Measurements from ENCODE around the gene UBE2Q2.

UBE2Q2 gene

DNA sequence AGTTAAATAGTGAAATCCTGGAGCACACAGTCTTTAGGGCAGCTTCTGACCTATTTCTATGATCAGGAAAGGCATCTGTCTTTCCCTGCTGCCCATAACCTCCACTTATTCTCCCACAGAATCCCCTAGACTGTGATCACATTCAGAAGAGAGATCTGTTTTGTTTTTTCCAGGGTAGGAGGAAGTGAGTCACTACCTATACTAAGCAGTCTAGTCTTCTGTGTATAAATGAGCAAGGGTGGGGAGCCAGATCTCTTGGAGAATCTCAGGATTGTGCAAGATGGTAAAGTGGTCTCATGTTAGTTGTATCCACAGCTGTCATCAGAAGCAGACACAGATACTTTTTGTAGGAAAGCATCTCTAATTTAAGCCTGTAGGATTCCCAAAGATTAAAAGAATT lies 48.6 kb downstream of the UBE2Q2 start:
- no peak overlapping the region for H3K27ac ChIP-seq (ENCODE audit: low read depth, low read length, poor library complexity, severe bottlenecking)
- no peaks in the 10 kb centered on the region for H3K9me2 ChIP-seq (ENCODE audit: low read depth, low read length)
- TF ChIP-seq CTCF (IDR thresholded peaks at IDR 0.05; ENCODE audit: low read length) (no peak), EZH2 (IDR thresholded peaks at IDR 0.05; ENCODE audit: borderline replicate concordance, low read length) (no peak)
- H3K9me3 ChIP-seq (ENCODE audit: low read length): no peaks in the 10 kb centered on the region
- no peaks in the 10 kb centered on the region for H3F3A ChIP-seq (ENCODE audit: insufficient read depth, low read length)
- H3K9ac ChIP-seq (ENCODE audit: low read length): no peak overlapping the region
- H4K20me1 ChIP-seq (ENCODE audit: insufficient read depth, low read length): no peaks in the 10 kb centered on the region
- no peak overlapping the region for H3K4me2 ChIP-seq (ENCODE audit: low read length)
- H3K79me2 ChIP-seq (ENCODE audit: insufficient read depth, low read length): no peaks in the 10 kb centered on the region
- no peaks in the 10 kb centered on the region for H3K4me1 ChIP-seq (ENCODE audit: insufficient read depth, low read length, severe bottlenecking)
- H3K36me3 ChIP-seq (ENCODE audit: insufficient read depth, low read length): peaks cover 13% of the 10 kb centered on the region; the same call in 1 of the 2 replicates
- H2AFZ ChIP-seq (ENCODE audit: low read length): no peak overlapping the region
- no peaks in the 10 kb centered on the region for H3K27me3 ChIP-seq (ENCODE audit: insufficient read depth, low read length)
- H3K4me3 ChIP-seq (ENCODE audit: low read depth, low read length, poor library complexity, severe bottlenecking): no peak overlapping the region

GRCh38 chr15:75895731-75896130 lies 52.5 kb downstream of the UBE2Q2 start:
- Histone ChIP-seq H3K9me2 (ENCODE audit: low read depth, low read length) (no peaks in the 10 kb centered on the region), H3K9ac (ENCODE audit: low read length) (no peak overlapping the region), H3K36me3 (ENCODE audit: insufficient read depth, low read length) (no peaks in the 10 kb centered on the region; the same call in 1 of the 2 replicates)

GRCh38 chr15:75900577-75900976 lies 57.3 kb downstream of the UBE2Q2 start:
- H3K4me3 ChIP-seq (ENCODE audit: low read depth, low read length, poor library complexity, severe bottlenecking): no peak overlapping the region
- H3K36me3 ChIP-seq (ENCODE audit: insufficient read depth, low read length): peaks cover 7% of the 10 kb centered on the region
- TF ChIP-seq CTCF (IDR thresholded peaks at IDR 0.05; ENCODE audit: low read length): no peak
- TF ChIP-seq EZH2 (IDR thresholded peaks at IDR 0.05; ENCODE audit: borderline replicate concordance, low read length): no peak
- H3K9me2 ChIP-seq (ENCODE audit: low read depth, low read length): no peaks in the 10 kb centered on the region
- no peaks in the 10 kb centered on the region for H3F3A ChIP-seq (ENCODE audit: insufficient read depth, low read length)
- no peaks in the 10 kb centered on the region for H3K9me3 ChIP-seq (ENCODE audit: low read length)
- H3K9ac ChIP-seq (ENCODE audit: low read length): no peak overlapping the region
- no peak overlapping the region for H3K27ac ChIP-seq (ENCODE audit: low read depth, low read length, poor library complexity, severe bottlenecking)
- H3K4me1 ChIP-seq (ENCODE audit: insufficient read depth, low read length, severe bottlenecking): peaks cover 17% of the 10 kb centered on the region
- no peak overlapping the region for H3K4me2 ChIP-seq (ENCODE audit: low read length)
- no peak overlapping the region for H2AFZ ChIP-seq (ENCODE audit: low read length)
- peaks cover 13% of the 10 kb centered on the region for H3K79me2 ChIP-seq (ENCODE audit: insufficient read depth, low read length)
- no peaks in the 10 kb centered on the region for H3K27me3 ChIP-seq (ENCODE audit: insufficient read depth, low read length)
- H4K20me1 ChIP-seq (ENCODE audit: insufficient read depth, low read length): no peaks in the 10 kb centered on the region

More at GRCh38 chr15:75895731-75896130, 52.5 kb downstream of the UBE2Q2 start:
- Histone ChIP-seq H3K27ac (ENCODE audit: low read depth, low read length, poor library complexity, severe bottlenecking) (no peak overlapping the region), H3K4me1 (ENCODE audit: insufficient read depth, low read length, severe bottlenecking) (no peaks in the 10 kb centered on the region), H4K20me1 (ENCODE audit: insufficient read depth, low read length) (no peaks in the 10 kb centered on the region), H3K4me2 (ENCODE audit: low read length) (no peak overlapping the region), H3K9me3 (ENCODE audit: low read length) (no peaks in the 10 kb centered on the region), H3K27me3 (ENCODE audit: insufficient read depth, low read length) (no peaks in the 10 kb centered on the region), H3F3A (ENCODE audit: insufficient read depth, low read length) (no peaks in the 10 kb centered on the region), H3K79me2 (ENCODE audit: insufficient read depth, low read length) (no peaks in the 10 kb centered on the region), H2AFZ (ENCODE audit: low read length) (no peak overlapping the region), H3K4me3 (ENCODE audit: low read depth, low read length, poor library complexity, severe bottlenecking) (no peak overlapping the region)
- TF ChIP-seq EZH2 (IDR thresholded peaks at IDR 0.05; ENCODE audit: borderline replicate concordance, low read length) (no peak), CTCF (IDR thresholded peaks at IDR 0.05; ENCODE audit: low read length) (no peak)
